ENCODE data around the gene RABGGTA. TPM values are rescaled to one million over a fixed set of nuclear protein-coding genes. Genes with fewer than 3 reads are reported as not detected.

Gene RABGGTA
- total RNA-seq, 1 experiment from 2014 or later, result 25.6 TPM

- H3K9me3 Mint-ChIP-seq, result no peaks in the 10 kb centered on the region
- no peak for DNase-seq
- WGBS (ENCODE audit: extremely low coverage, insufficient read length, low lambda C conversion rate), result no CpG with 5 or more reads among the region's 4 CpGs
Measured at GRCh38 chr14:24256960-24257359, 14.4 kb downstream of the RABGGTA start.

More at GRCh38 chr14:24256960-24257359, 14.4 kb downstream of the RABGGTA start:
- Histone ChIP-seq H2BK120ac (ENCODE audit: low read depth, low read length, poor library complexity, severe bottlenecking) (no peak overlapping the region), H3K9me3 (ENCODE audit: control insufficient read depth, low read depth, low read length) (no peaks in the 10 kb centered on the region), H3T11ph (ENCODE audit: low read length) (no peak overlapping the region), H2BK15ac (ENCODE audit: low read depth, low read length) (no peak overlapping the region), H4K91ac (ENCODE audit: insufficient read length, low read depth, low read length) (no peak overlapping the region), H3K9ac (ENCODE audit: extremely low read depth, insufficient read length, low read length) (no peak overlapping the region), H2BK12ac (ENCODE audit: insufficient read length, low read depth, low read length) (no peak overlapping the region), H3K14ac (ENCODE audit: insufficient read depth, low read length) (no peak overlapping the region), H3K79me1 (ENCODE audit: insufficient read depth, low read depth, low read length, poor library complexity, severe bottlenecking) (no peaks in the 10 kb centered on the region), H4K8ac (replicated peaks; ENCODE audit: insufficient read length, low read depth, low read length) (no peak overlapping the region), H3K18ac (ENCODE audit: insufficient read length, low read depth, low read length) (no peak overlapping the region), H2BK20ac (ENCODE audit: low read depth, low read length, poor library complexity, severe bottlenecking) (no peak overlapping the region), H3K79me2 (ENCODE audit: insufficient read depth, low read length) (no peaks in the 10 kb centered on the region), H3K4me2 (ENCODE audit: insufficient read depth, insufficient read length, low read length) (no peak overlapping the region), H4K5ac (ENCODE audit: insufficient read length, low read depth, low read length) (no peak overlapping the region), H3K27ac (ENCODE audit: insufficient read length, low read depth, low read length) (no peak overlapping the region), H3K56ac (ENCODE audit: insufficient read length, low read depth, low read length) (no peak overlapping the region), H3K4ac (ENCODE audit: low read depth, low read length) (no peak overlapping the region), H2AFZ (ENCODE audit: low read length) (no peak overlapping the region), H2AK5ac (ENCODE audit: insufficient read length, low read length) (no peak overlapping the region), H3K27me3 (ENCODE audit: insufficient read depth, low read length) (no peaks in the 10 kb centered on the region), H3K4me1 (ENCODE audit: insufficient read depth, low read length) (no peaks in the 10 kb centered on the region), H4K20me1 (ENCODE audit: control insufficient read depth, insufficient read depth, insufficient read length) (no peaks in the 10 kb centered on the region), H2BK5ac (ENCODE audit: insufficient read length, low read length) (no peak overlapping the region), H3K23ac (ENCODE audit: insufficient read length, low read depth, low read length) (no peak overlapping the region), H3K23me2 (ENCODE audit: insufficient read length, low read depth, low read length, poor library complexity, severe bottlenecking) (no peaks in the 10 kb centered on the region)
- no peak overlapping the region for H3K4me3 Mint-ChIP-seq
- peak overlapping the region in 1 of 3 experiments; percentile 32; a peak in 1 of 7 replicates for H3K27ac Mint-ChIP-seq
- H3K4me1 Mint-ChIP-seq, result no peaks in the 10 kb centered on the region; a peak in 1 of 4 replicates
- H3K36me3 Mint-ChIP-seq (ENCODE audit: insufficient read depth in 1 of 3, low read depth in 3 of 3), result no peaks in the 10 kb centered on the region
- no peaks in the 10 kb centered on the region; the same call in 1 of the 2 replicates for H3K27me3 Mint-ChIP-seq (ENCODE audit: low read depth)
- no peak for TF ChIP-seq CTCF (conservative IDR thresholded peaks at IDR 0.05)

All from H9 (cell line).